RWPE1 (cell line): ENCODE data around the gene RAMP3.

ENCODE experiments used
- CTCF ChIA-PET: fragments of 350-600 bp; sonication (Branson Sonifier 250); formaldehyde crosslinking; extraction: SDS; loops from one replicate; lab custom pipeline; 2021; lab: Yijun Ruan, JAX
- POLR2A ChIA-PET: fragments of 400-600 bp; formaldehyde crosslinking; extraction: SDS; loops from one replicate; lab custom pipeline; 2020; ENCODE audit warnings: antibody characterized with exemption; ENCODE audit not compliant: low non-redundant PET; lab: Yijun Ruan, JAX
- DNase-seq: peaks from one replicate; pipeline ENCODE4 v3.0.0; 2012; ENCODE audit warnings: low spot score
- H3K27ac ChIP-seq: fragments of 450-650 bp; 2 replicates; pipeline ENCODE4 v1.5.1; 2017
- TF ChIP-seq, protein P1 (sequence below): fragments of 450-650 bp; conservative IDR thresholded peaks from 2 replicates; pipeline ENCODE4 v1.5.1; 2017; ENCODE audit warnings: low read depth, mild to moderate bottlenecking

Gene RAMP3

DNA sequence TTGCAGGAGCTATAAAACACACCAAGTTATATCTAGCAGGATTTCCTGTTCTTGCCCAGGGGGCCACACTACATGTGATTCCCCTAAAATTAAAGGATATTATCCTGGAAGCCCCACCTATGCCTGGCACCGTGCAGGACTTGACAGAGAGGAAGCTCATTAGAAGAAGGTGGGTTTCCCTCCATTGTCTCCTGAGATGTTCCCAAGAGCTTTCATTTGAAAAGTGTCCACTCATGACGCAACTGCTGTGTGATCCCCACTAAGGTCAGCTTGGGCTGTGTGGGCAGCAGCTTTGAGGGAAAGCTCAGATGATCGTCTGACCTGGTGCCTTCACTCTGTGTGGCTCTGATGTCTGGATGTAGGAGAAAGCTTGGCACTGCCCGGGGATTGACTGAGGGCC is 53.5 kb downstream of the RAMP3 start:
- POLR2A ChIA-PET: no interaction called here
- CTCF ChIA-PET: no interaction called here
- no peak overlapping the region for H3K27ac ChIP-seq
- TF ChIP-seq, protein P1, sequence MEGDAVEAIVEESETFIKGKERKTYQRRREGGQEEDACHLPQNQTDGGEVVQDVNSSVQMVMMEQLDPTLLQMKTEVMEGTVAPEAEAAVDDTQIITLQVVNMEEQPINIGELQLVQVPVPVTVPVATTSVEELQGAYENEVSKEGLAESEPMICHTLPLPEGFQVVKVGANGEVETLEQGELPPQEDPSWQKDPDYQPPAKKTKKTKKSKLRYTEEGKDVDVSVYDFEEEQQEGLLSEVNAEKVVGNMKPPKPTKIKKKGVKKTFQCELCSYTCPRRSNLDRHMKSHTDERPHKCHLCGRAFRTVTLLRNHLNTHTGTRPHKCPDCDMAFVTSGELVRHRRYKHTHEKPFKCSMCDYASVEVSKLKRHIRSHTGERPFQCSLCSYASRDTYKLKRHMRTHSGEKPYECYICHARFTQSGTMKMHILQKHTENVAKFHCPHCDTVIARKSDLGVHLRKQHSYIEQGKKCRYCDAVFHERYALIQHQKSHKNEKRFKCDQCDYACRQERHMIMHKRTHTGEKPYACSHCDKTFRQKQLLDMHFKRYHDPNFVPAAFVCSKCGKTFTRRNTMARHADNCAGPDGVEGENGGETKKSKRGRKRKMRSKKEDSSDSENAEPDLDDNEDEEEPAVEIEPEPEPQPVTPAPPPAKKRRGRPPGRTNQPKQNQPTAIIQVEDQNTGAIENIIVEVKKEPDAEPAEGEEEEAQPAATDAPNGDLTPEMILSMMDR: no peak
- no peak for DNase-seq

DNA sequence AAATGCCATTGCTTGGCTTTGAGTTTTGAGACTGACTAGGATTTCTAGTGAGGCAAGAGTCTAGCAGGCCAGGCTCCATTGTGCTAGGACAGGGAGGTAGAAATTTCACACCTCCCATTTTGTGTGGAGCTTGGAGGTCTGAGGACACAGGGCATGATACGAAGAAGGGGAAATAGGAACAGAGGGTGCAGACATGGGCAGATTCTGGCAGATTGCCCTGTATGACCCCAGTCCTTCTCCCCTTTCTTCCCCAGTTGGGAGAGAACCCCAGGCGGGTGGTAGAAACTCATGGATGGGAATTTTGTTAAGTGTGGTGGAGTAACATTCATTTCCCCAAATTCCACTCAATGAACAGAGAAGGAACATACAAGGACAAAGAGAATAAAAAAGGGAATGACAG is 54.4 kb downstream of the RAMP3 start:
- TF ChIP-seq, protein P1: no peak
- no peak overlapping the region for H3K27ac ChIP-seq
- ChIA-PET CTCF (no interaction called here), POLR2A (no interaction called here)
- DNase-seq: no peak

DNA sequence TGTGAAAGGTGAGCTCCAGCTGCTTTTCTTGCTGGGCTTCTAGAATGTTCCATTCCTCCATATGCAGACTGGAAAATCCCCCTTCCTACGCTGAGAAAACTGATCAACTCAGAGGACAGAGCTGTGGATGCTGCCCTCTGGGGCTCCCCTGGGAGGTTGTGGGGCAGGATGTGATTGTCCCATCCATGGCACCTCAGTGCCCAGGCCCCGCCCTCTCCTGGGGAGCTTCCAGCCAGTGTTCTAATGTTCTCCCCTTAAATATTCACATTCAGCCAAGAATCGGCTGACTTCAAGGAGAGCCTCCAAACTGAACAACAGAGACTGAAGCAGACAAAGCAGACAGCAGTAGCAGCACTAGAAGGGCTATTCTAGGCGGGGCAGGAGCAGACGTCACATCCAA is 55.0 kb downstream of the RAMP3 start:
- H3K27ac ChIP-seq: no peak overlapping the region
- POLR2A ChIA-PET: no interaction called here
- TF ChIP-seq, protein P1: no peak
- CTCF ChIA-PET: no interaction called here
- no peak for DNase-seq

GRCh38 chr7:45215601-45216062 is 58.0 kb downstream of the RAMP3 start:
- DNase-seq: no peak
- CTCF ChIA-PET: interaction anchor here (0.6 kb wide), 2 partner anchors 45 to 662 kb away, joined by 3 read pairs; no protein-coding TSS in a partner anchor
- POLR2A ChIA-PET: no interaction called here
- H3K27ac ChIP-seq: no peak overlapping the region
- TF ChIP-seq, protein P1: no peak

- POLR2A ChIA-PET: no interaction called here
- no peak for DNase-seq
- no peak overlapping the region for H3K27ac ChIP-seq
- TF ChIP-seq, protein P1: no peak
- CTCF ChIA-PET: interaction anchor here (0.6 to 1.6 kb wide), 3 partner anchors 14 to 661 kb away, joined by 3 read pairs; no protein-coding TSS in a partner anchor
Observed at GRCh38 chr7:45216181-45216580, 58.6 kb downstream of the RAMP3 start.

- no peak overlapping the region for H3K27ac ChIP-seq
- ChIA-PET CTCF (interaction anchor here (0.5 to 1.8 kb wide), 4 partner anchors 15 to 661 kb away, joined by 3 to 7 read pairs (median 4); no protein-coding TSS in a partner anchor), POLR2A (no interaction called here)
- TF ChIP-seq, protein P1: no peak
- DNase-seq: no peak
Observed at GRCh38 chr7:45216622-45217165, 59.1 kb downstream of the RAMP3 start.
